HepG2 (cell line): ENCODE measurements around the gene LHX3. TPM values are rescaled to one million over a fixed set of nuclear protein-coding genes. Genes with fewer than 3 reads are reported as not detected.

Experiments used
- ATAC-seq: fragments of 200-7000 bp; cut with Tn5 transposase; 3 replicates; pipeline ENCODE4 v1.9.1; 2020; ENCODE audit warnings: mild to moderate bottlenecking, moderate library complexity
- BruUV-seq: library from RNA; stranded (reverse); fragments of 400-500 nt; replicated peaks from 2 replicates; lab custom pipeline; 2021; lab: Mats Ljungman, UMichigan
- CTCF ChIA-PET: fragments of 300-600 bp; formaldehyde crosslinking; extraction: SDS; loops from one replicate; lab custom pipeline; 2021; ENCODE audit warnings: low total read pairs, inconsistent platforms, low intra/inter-chr PET ratio; lab: Yijun Ruan, JAX
- POLR2A ChIA-PET: fragments of 350-600 bp; sonication (Branson Sonifier 250); formaldehyde crosslinking; loops from one replicate; lab custom pipeline; 2020; ENCODE audit warnings: antibody characterized with exemption, inconsistent platforms; lab: Yijun Ruan, JAX
- DNase-seq: peaks from one replicate; pipeline ENCODE4 v3.0.0-alpha.2; 2015; ENCODE audit warnings: low spot score
- FAIRE-seq: peaks from 3 replicates; lab custom pipeline; 2011; peaks lifted over from hg19 to GRCh38; lab: Jason Lieb, UNC
- H2AFZ ChIP-seq: one replicate; pipeline ENCODE4 v1.6.1; 2011; ENCODE audit warnings: low read length, inconsistent platforms
- H3K27ac ChIP-seq: fragments of 300-600 bp; 3 replicates; pipeline ENCODE4 v1.8.0; 2011; ENCODE audit warnings: mixed run types, mild to moderate bottlenecking, mixed read lengths, low read length, inconsistent platforms; ENCODE audit not compliant: insufficient read depth; ENCODE audit errors: extremely low read length
- H3K27me3 ChIP-seq, 2 experiments: fragments of 200-600 bp in 1 of 2; 2 replicates in 1 of 2; 3 replicates in 1 of 2; pipeline versions ENCODE4 v1.6.0 to v1.8.0; 2011; ENCODE audit warnings: low read length in 2 of 2, mild to moderate bottlenecking in 2 of 2, moderate library complexity in 2 of 2, inconsistent platforms in 1 of 2; ENCODE audit not compliant: insufficient read depth in 2 of 2, control insufficient read depth in 1 of 2
- H3K36me3 ChIP-seq, 2 experiments: fragments of 200-600 bp in 1 of 2; replicated peaks in 1 of 2; 2 replicates in 1 of 2; 3 replicates in 1 of 2; pipeline versions ENCODE4 v1.5.1 to v1.8.0; 2011; ENCODE audit warnings: low read length in 2 of 2, inconsistent platforms in 1 of 2; ENCODE audit not compliant: insufficient read depth in 2 of 2, control insufficient read depth in 1 of 2
- H3K4me1 ChIP-seq: 2 replicates; pipeline ENCODE4 v1.5.1; 2012; ENCODE audit warnings: low read length, inconsistent platforms; ENCODE audit not compliant: insufficient read depth
- H3K4me2 ChIP-seq: 2 replicates; pipeline ENCODE4 v1.6.0; 2011; ENCODE audit warnings: low read depth, low read length, inconsistent platforms
- H3K4me3 ChIP-seq, 3 experiments: fragments of 200-600 bp in 1 of 3; sonication (generic), shearing (Covaris generic) in 1 of 3; replicated peaks in 1 of 3; 2 replicates each; pipeline ENCODE4 v1.5.1; 2011 to 2016; ENCODE audit warnings: low read length in 3 of 3, inconsistent platforms in 2 of 3, low read depth in 2 of 3, mild to moderate bottlenecking in 2 of 3, control low read depth in 1 of 3, mixed read lengths in 1 of 3; ENCODE audit not compliant: insufficient read depth in 1 of 3
- H3K79me2 ChIP-seq: one replicate; pipeline ENCODE4 v1.6.1; 2011; ENCODE audit warnings: low read length, inconsistent platforms; ENCODE audit not compliant: insufficient read depth
- H3K9ac ChIP-seq: 2 replicates; pipeline ENCODE4 v1.6.0; 2011; ENCODE audit warnings: mild to moderate bottlenecking, low read depth, low read length, inconsistent platforms; ENCODE audit not compliant: insufficient read depth
- H3K9me3 ChIP-seq: 2 replicates; pipeline ENCODE4 v1.5.1; 2012; ENCODE audit warnings: mild to moderate bottlenecking, low read length
- H4K20me1 ChIP-seq: 2 replicates; pipeline ENCODE4 v1.6.0; 2011; ENCODE audit warnings: inconsistent platforms, mild to moderate bottlenecking, low read length, moderate library complexity; ENCODE audit not compliant: insufficient read depth
- HDAC2 ChIP-seq: sonication (generic); formaldehyde crosslinking; IDR thresholded peaks from 2 replicates; pipeline ENCODE4 v1.4.0; 2020; ENCODE audit warnings: missing genetic modification reagents
- HNRNPK ChIP-seq: fragments of 200-400 bp; formaldehyde crosslinking; IDR thresholded peaks from 2 replicates; pipeline ENCODE4 v1.6.1; 2018; ENCODE audit warnings: low read length, low read depth, moderate library complexity, mild to moderate bottlenecking; ENCODE audit not compliant: poor library complexity, severe bottlenecking
- ZNF724P ChIP-seq: sonication (generic); formaldehyde crosslinking; IDR thresholded peaks from 2 replicates; pipeline ENCODE4 v1.8.0; 2022; ENCODE audit warnings: missing genetic modification reagents, borderline replicate concordance
- ZNF777 ChIP-seq: sonication (generic); formaldehyde crosslinking; IDR thresholded peaks from 2 replicates; pipeline ENCODE4 v1.4.0; 2020; ENCODE audit warnings: missing genetic modification reagents
- WGBS: methylation state at CpG from one replicate; pipeline ENCODE4 v1.1.6; 2017; ENCODE audit warnings: low lambda C conversion rate; 5-methylcytosine and 5-hydroxymethylcytosine counted together
- in situ Hi-C: cut with HindIII; loops from 2 replicates; pipeline ENCODE4 v1.10.0; 2017; ENCODE audit warnings: low pct_unique_long_range_greater_than_20kb; ENCODE audit not compliant: extremely low pct_ligation_motif_present
- intact Hi-C: fragments of 100-400 bp; cut with micrococcal nuclease; formaldehyde crosslinking; loops from one replicate; pipeline ENCODE4 v1.10.0; 2022; ENCODE audit not compliant: unreplicated experiment
- polyA plus RNA-seq, 8 experiments: library from polyadenylated mRNA; depleted of rRNA in 3 of 8; stranded (reverse) in 7 of 8; unstranded in 1 of 8; fragments of >200 nt; fragmentation: Illumina TruSeq in 4 of 8; extraction: Trizol in 4 of 8; gene quantifications; 2 replicates each; pipeline versions ENCODE4 v1.2.1 to v1.2.3, GENCODE V29; 2011 to 2016; ENCODE audit warnings: low read depth in 4 of 8, missing spikeins in 1 of 8, mixed read lengths in 1 of 8; ENCODE audit not compliant: insufficient read depth in 1 of 8
- total RNA-seq, 5 experiments: library from RNA; depleted of rRNA; stranded (reverse); fragments of >200 nt; fragmentation: Illumina TruSeq; extraction: Trizol; gene quantifications; 2 replicates each; pipeline ENCODE4 v1.2.3, GENCODE V29; 2016; ENCODE audit warnings: low read depth in 1 of 5
- TF ChIP-seq, protein P1 (sequence below): sonication (generic); formaldehyde crosslinking; IDR thresholded peaks from 2 replicates; pipeline ENCODE4 v1.8.1; 2023; ENCODE audit warnings: mild to moderate bottlenecking, missing genetic modification reagents

Gene LHX3
- total and polyA plus RNA-seq, 2 of the 13 experiments (the other 11 are each of a cell fraction or from before 2014, with no cell fraction given) = not detected

DNA sequence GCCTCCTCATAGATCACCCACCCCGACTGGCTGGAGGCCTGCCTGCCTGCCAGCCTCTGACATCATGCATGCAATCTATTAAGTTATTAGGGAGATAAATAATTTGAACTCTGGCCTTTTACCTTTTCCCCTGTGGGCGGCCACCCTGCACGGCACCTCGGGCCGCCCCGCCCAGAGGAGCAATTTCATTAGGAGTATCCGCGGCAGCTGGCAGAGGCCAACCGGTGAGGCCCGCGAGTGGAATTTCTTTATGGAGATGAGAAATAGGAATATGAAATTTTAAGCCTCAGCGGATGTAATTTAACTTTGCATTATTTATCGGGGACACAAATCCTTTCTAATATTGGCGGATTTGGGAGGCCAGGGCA lies 22.5 kb downstream of the LHX3 start:
- Histone ChIP-seq H4K20me1 (no peaks in the 10 kb centered on the region), H3K4me3 (no peak overlapping the region), H3K79me2 (no peaks in the 10 kb centered on the region), H3K9me3 (no peaks in the 10 kb centered on the region), H3K27ac (no peak overlapping the region), H3K36me3 (no peaks in the 10 kb centered on the region), H3K4me1 (peaks cover 8% of the 10 kb centered on the region; the same call in 1 of the 2 replicates), H2AFZ (no peak overlapping the region), H3K9ac (no peak overlapping the region), H3K4me2 (no peak overlapping the region), H3K27me3 (peaks cover 5 to 48% of the 10 kb centered on the region in 2 experiments)
- BruUV-seq = no TSS peak
- TF ChIP-seq HDAC2 (CRISPR knock-in tag) (no peak), ZNF777 (CRISPR knock-in tag) (no peak)
- TF ChIP-seq, protein P1, sequence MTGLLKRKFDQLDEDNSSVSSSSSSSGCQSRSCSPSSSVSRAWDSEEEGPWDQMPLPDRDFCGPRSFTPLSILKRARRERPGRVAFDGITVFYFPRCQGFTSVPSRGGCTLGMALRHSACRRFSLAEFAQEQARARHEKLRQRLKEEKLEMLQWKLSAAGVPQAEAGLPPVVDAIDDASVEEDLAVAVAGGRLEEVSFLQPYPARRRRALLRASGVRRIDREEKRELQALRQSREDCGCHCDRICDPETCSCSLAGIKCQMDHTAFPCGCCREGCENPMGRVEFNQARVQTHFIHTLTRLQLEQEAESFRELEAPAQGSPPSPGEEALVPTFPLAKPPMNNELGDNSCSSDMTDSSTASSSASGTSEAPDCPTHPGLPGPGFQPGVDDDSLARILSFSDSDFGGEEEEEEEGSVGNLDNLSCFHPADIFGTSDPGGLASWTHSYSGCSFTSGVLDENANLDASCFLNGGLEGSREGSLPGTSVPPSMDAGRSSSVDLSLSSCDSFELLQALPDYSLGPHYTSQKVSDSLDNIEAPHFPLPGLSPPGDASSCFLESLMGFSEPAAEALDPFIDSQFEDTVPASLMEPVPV (CRISPR knock-in tag) = no peak
- WGBS = 43% methylated on average over 12 of the region's 14 CpGs
- ChIA-PET CTCF (no interaction called here), POLR2A (no interaction called here)
- in situ Hi-C loops (no loop called here), intact Hi-C loops (no loop called here)
- DNase-seq (no peak), ATAC-seq (no peak), FAIRE-seq (no peak)

DNA sequence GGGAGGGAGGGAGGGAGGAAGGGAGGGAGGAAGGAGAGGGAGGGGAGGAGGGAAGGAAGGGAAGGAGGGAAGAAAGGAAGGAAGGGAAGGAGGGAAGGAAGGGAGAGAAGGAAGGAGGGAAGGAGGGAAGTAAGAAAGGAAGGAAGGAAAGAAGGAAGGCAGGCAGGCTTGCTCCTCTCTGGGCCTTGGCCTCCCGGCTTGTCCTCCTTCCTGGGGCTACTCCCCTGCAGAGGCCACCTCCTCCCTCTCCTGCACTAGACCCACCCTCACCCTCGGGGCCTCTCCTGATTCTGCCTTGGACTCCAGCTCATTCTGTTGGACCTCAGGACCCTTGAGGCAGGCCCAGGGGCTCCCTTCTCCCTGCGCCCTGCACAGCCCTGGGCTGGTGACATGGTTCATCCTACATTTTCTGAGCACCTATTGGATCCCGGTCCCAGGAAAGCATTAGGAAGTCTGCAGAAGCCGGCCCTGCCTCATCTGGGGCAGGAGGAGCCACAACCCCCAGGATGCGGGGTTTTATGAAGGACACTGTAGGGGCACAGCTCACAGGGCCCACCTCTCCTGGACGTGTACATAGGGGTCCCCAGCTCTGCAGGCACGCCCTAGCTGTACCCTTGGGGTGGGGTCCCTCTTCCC lies 23.0 kb downstream of the LHX3 start:
- H3K4me1 ChIP-seq = peaks cover 8% of the 10 kb centered on the region; the same call in 1 of the 2 replicates
- TF ChIP-seq ZNF724P (CRISPR knock-in tag) (no peak), HNRNPK (peak; percentile 48)
- no peaks in the 10 kb centered on the region for H3K9me3 ChIP-seq
- H3K4me2 ChIP-seq = no peak overlapping the region
- no peak for DNase-seq
- 16% methylated on average over 4 of the region's 8 CpGs for WGBS
- H3K9ac ChIP-seq = no peak overlapping the region
- H3K27me3 ChIP-seq = peaks cover 5 to 44% of the 10 kb centered on the region in 2 experiments
- no peaks in the 10 kb centered on the region for H3K79me2 ChIP-seq
- no TSS peak for BruUV-seq
- ATAC-seq = no peak
- H3K36me3 ChIP-seq = no peaks in the 10 kb centered on the region
- FAIRE-seq = no peak
- in situ Hi-C loops = no loop called here
- H4K20me1 ChIP-seq = no peaks in the 10 kb centered on the region
- ChIA-PET POLR2A (interaction anchor here (0.6 kb wide), 1 partner anchor 218 kb away, joined by 3 read pairs; no protein-coding TSS in a partner anchor), CTCF (no interaction called here)
- no peak overlapping the region for H2AFZ ChIP-seq
- H3K27ac ChIP-seq = no peak overlapping the region
- no peak overlapping the region for H3K4me3 ChIP-seq
- intact Hi-C loops = no loop called here
